ENCODE data around the gene CREG2. TPM values are rescaled to one million over a fixed set of nuclear protein-coding genes. Genes with fewer than 3 reads are reported as not detected.

Gene CREG2
- polyA plus RNA-seq, 1 experiment = not detected

DNA sequence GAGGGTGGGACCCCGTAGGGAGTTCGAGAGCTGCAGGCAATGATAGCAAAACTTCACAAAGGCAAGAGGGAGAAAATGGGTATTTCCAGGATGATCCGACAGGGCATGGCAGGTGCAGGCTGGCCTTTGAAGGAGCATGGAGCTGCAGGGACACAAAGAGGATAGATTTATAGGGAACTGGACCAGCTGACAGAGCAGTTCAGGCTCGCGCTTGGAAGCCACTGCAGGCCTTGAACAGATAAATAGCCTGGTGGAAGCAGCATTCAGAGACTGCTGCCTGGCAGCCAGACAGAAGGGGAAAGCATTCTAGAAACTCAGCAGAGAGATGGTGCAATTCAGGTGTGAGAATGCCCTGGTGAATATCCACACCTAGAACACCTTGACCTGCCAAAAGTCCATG is 29.3 kb upstream of the CREG2 start:
- DNase-seq (ENCODE audit: low read depth) = no peak
- Histone ChIP-seq H3K36me3 (ENCODE audit: control insufficient read depth, insufficient read depth, low read length) (no peaks in the 10 kb centered on the region), H3K4me3 (ENCODE audit: low read depth, low read length) (no peak overlapping the region), H3K27me3 (ENCODE audit: control insufficient read depth, insufficient read depth, low read length) (no peaks in the 10 kb centered on the region)
- ChIA-PET CTCF (interaction anchor here (1.0 to 4.4 kb wide), 3 partner anchors 9 to 413 kb away, joined by 3 to 45 read pairs (median 5); no protein-coding TSS in a partner anchor), POLR2A (no interaction called here)
- TF ChIP-seq, protein P1, sequence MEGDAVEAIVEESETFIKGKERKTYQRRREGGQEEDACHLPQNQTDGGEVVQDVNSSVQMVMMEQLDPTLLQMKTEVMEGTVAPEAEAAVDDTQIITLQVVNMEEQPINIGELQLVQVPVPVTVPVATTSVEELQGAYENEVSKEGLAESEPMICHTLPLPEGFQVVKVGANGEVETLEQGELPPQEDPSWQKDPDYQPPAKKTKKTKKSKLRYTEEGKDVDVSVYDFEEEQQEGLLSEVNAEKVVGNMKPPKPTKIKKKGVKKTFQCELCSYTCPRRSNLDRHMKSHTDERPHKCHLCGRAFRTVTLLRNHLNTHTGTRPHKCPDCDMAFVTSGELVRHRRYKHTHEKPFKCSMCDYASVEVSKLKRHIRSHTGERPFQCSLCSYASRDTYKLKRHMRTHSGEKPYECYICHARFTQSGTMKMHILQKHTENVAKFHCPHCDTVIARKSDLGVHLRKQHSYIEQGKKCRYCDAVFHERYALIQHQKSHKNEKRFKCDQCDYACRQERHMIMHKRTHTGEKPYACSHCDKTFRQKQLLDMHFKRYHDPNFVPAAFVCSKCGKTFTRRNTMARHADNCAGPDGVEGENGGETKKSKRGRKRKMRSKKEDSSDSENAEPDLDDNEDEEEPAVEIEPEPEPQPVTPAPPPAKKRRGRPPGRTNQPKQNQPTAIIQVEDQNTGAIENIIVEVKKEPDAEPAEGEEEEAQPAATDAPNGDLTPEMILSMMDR (IDR thresholded peaks at IDR 0.05; ENCODE audit: insufficient read depth, low read depth, low read length) = no peak

DNA sequence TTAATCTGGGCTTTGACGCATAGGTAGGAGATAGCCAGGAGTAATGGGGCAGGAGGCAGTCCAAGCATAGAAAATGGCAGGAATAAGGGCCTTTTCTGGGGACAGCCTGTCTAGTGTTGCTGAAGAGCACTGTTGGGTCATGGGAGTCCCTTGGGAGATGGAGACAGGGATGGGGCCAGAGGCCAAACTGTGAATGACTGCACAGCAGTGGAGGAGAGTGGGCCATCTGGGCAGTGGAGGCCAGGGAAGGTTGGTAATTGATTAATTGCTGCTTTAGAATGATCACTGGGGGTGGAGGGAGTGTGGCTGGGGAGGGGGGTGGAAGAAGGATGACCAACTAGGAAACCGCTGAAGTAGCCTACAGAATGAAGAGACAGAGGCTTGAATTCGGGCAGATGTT is 28.6 kb upstream of the CREG2 start:
- DNase-seq (ENCODE audit: low read depth) = no peak
- Histone ChIP-seq H3K27me3 (ENCODE audit: control insufficient read depth, insufficient read depth, low read length) (no peaks in the 10 kb centered on the region), H3K36me3 (ENCODE audit: control insufficient read depth, insufficient read depth, low read length) (no peaks in the 10 kb centered on the region), H3K4me3 (ENCODE audit: low read depth, low read length) (no peak overlapping the region)
- ChIA-PET CTCF (interaction anchor here (4.4 kb wide), 1 partner anchor 414 kb away, joined by 45 read pairs; no protein-coding TSS in a partner anchor), POLR2A (no interaction called here)
- TF ChIP-seq, protein P1 (IDR thresholded peaks at IDR 0.05; ENCODE audit: insufficient read depth, low read depth, low read length) = no peak

DNA sequence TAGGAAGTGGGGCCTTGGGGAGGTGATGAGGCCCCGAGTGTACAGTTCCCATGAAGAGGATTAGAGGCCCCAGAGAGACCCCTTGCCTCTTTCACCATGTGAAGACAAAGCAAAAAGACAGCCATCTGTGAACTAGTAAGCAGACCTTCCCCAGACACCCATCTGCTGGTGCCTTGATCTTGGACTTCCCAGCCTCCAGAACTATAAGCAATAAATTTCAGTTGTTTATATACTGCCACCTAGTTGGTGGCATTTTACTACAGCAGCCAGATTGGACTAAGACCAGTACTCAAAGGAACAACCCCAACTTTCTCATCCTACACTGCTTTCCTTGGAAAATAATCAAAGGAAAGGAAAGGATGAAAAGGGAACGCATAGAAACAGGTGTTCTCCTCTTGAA is 27.9 kb upstream of the CREG2 start:
- Histone ChIP-seq H3K4me3 (ENCODE audit: low read depth, low read length) (no peak overlapping the region), H3K27me3 (ENCODE audit: control insufficient read depth, insufficient read depth, low read length) (no peaks in the 10 kb centered on the region), H3K36me3 (ENCODE audit: control insufficient read depth, insufficient read depth, low read length) (no peaks in the 10 kb centered on the region)
- ChIA-PET CTCF (interaction anchor here (4.4 kb wide), 1 partner anchor 414 kb away, joined by 45 read pairs; no protein-coding TSS in a partner anchor), POLR2A (no interaction called here)
- TF ChIP-seq, protein P1 (IDR thresholded peaks at IDR 0.05; ENCODE audit: insufficient read depth, low read depth, low read length) = no peak
- no peak for DNase-seq (ENCODE audit: low read depth)

DNA sequence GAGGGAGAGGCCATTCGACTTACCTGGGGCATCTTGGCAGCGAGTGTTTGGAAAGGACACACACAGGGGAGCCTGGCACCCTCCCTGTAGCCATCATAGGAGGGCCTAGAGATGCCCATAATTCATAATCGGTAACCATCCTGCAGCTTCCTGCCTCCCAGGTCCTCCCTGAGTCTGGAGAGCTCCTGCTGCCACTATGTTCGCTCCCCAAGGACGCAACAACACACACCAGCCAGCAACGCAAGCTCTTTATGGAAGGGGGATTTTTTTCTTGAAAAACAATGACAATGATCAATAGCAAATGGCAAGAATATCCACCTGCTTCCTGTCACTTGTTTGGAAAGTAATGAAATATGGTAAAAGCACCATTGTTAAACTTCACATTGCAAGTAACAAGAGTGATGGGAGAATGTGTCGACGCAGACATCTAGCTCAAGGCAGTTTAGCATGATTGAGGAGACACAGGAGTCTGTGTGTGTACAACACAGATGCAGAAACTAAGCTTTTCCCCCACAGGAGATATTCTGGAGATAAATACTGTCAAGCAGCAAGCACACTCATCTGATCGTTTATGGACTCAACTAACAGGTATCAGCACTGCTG is 24.9 kb upstream of the CREG2 start:
- TF ChIP-seq, protein P1 (IDR thresholded peaks at IDR 0.05; ENCODE audit: insufficient read depth, low read depth, low read length) = no peak
- POLR2A ChIA-PET = no interaction called here
- no peak for DNase-seq (ENCODE audit: low read depth)
- CTCF ChIA-PET = interaction anchor here (1.0 kb wide), 1 partner anchor 416 kb away, joined by 3 read pairs; no protein-coding TSS in a partner anchor
- H3K36me3 ChIP-seq (ENCODE audit: control insufficient read depth, insufficient read depth, low read length) = no peaks in the 10 kb centered on the region
- no peaks in the 10 kb centered on the region for H3K27me3 ChIP-seq (ENCODE audit: control insufficient read depth, insufficient read depth, low read length)
- no peak overlapping the region for H3K4me3 ChIP-seq (ENCODE audit: low read depth, low read length)

DNA sequence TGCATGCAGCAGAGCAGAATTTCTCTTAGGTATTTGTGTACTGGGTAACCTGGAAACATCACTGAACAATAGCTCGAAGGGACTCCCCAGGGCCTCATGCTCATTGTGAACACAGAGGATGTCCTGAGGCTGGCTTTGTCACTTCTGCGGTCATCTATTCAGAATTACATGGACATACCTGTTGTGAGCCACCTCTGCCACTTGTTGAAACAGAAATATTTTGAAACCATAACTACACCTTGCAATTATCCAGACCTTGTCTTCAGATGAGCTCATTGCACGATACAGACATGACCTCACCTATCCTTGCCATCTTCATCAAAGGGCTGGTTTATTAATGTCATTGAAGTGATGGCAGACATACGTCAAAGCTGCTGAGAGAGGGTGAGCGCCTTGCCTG is 23.4 kb upstream of the CREG2 start:
- Histone ChIP-seq H3K27me3 (ENCODE audit: control insufficient read depth, insufficient read depth, low read length) (no peaks in the 10 kb centered on the region), H3K36me3 (ENCODE audit: control insufficient read depth, insufficient read depth, low read length) (no peaks in the 10 kb centered on the region), H3K4me3 (ENCODE audit: low read depth, low read length) (no peak overlapping the region)
- DNase-seq (ENCODE audit: low read depth) = no peak
- TF ChIP-seq, protein P1 (IDR thresholded peaks at IDR 0.05; ENCODE audit: insufficient read depth, low read depth, low read length) = no peak
- POLR2A ChIA-PET = no interaction called here
- CTCF ChIA-PET = interaction anchor here (1.1 to 1.3 kb wide), 2 partner anchors 9 to 356 kb away, joined by 3 to 11 read pairs; no protein-coding TSS in a partner anchor

Data from BJ (cell line).